ENCODE measurements around the gene S100A16.
"Not testable (repeated sequence)": the region's sequence is repeated elsewhere in the genome, so short reads cannot be mapped to it uniquely, and the experiment has no call there.

Gene S100A16, protein sequence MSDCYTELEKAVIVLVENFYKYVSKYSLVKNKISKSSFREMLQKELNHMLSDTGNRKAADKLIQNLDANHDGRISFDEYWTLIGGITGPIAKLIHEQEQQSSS

GRCh38 chr1:153612755-153613331 lies at the start of gene S100A16:
Gene S100A16, minus strand, starts transcription at chr1:153613137. Its CDS starts 4,986 bp downstream, at chr1:153608151.
- no peak for DNase-seq

- DNase-seq, result no peak
These were observed 49.3 kb upstream of the S100A16 start for GRCh38 chr1:153662269-153662668.

DNA sequence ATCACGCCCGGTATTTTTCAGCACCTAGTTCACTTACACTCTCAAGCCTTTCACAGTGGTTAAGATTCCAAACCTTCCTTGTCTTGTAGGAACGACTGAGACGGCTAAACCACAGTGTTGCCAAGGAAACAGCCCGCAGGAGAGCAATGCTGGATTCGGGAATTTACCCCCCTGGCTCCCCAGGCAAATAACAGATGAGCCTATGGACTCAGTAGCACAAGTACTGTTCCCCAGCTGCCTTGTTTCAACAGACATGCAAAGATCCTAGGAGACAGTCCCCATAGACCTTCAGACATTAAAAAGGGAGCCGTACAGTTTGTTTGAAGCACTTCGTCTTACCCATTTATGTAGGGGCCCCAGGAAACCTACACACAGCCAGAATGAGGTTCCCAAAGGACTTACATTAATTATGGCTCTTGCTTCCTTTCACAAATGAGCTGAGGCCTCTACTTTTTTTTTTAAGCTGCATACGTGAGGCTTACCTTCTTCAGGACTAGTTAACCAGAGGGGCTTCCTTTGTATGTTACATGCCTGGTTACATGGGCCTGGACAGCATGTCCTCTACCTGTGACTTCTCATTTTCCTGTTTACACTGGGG lies 48.3 kb upstream of the S100A16 start:
- DNase-seq, result no peak

DNA sequence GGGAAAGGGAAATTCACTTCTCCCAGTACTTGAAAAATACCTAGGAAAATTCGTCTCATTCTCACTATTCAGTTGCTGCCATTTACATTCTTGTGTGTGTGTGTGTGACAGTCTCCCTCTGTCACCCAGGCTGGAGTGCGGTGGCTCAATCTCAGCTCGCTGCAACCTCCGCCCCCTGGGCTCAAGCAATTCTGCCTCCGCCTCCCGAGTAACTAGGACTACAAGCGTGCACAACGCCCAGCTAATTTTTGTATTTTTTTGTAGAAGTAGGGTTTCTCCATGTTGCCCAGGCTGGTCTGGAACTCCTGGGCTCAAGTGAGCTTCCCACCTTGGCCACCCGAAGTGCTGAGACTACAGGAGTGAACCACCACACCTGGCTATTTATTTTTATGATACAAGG lies 46.7 kb upstream of the S100A16 start:
- no peak for DNase-seq

- DNase-seq, result no peak
These were observed 46.2 kb upstream of the S100A16 start for GRCh38 chr1:153659175-153659534.

DNA sequence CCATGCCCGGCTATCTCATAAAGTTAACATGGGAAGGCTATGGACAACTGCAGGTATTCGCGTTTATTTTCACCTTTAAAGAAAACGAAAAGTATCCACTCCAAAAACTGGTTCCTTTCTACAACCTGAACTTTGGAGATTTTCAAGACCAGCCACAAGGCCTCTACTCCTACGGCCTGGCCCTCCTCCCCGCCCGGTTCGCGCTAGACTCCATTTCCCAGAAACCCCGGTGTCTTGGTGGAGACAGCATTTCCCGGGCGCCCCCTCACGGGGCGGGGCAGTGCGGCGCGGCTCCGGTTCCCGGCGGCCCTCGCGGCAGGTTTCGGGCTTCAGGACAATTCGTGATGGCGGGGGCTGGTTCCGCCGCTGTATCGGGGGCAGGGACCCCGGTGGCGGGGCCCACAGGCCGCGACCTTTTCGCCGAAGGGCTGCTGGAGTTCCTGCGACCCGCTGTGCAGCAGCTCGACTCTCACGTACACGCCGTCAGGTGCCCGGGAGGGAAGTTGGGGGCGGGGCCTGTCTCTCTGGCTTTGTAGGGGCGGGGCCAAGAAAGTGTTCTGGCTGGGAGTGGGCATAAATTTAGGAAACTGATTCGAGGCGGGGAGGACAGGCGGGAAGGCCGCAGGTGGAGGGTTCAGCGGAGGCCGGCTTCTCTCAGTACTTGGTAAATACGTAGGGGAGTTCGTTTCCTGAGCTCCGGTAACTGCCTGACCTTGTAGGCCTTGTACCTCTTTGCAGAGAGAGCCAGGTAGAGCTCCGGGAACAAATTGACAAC lies 45.6 kb upstream of the S100A16 start, which contains the start of gene SNAPIN:
Gene SNAPIN (plus strand): TSS at position 304 of the 775 bp plus-strand sequence. CDS start 41 bp downstream, at position 345.
- DNase-seq, result peak; percentile 84

GRCh38 chr1:153655333-153655732 lies 42.4 kb upstream of the S100A16 start:
- no peak for DNase-seq

- DNase-seq, result no peak
These were observed 40.0 kb upstream of the S100A16 start for GRCh38 chr1:153652805-153653500.

DNA sequence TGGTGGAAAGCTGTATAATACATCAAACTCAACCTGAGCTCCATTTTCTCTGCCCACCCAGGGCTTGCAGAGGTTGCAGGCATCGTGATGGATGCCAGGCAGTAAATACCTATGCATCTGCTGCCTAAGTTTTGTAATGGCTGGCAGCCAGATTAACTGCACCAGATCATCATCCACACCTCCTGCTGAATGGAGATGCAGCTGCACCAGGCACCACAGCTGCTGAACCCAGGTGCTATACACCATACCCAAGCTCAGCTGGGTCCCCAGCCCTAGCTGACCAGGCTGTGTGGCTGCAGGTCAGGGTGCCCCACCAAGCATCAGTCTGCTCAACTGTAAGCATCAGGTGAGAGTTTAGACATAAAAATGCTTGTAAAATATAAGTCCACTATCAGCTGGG lies 38.8 kb upstream of the S100A16 start:
- DNase-seq, result no peak

DNA sequence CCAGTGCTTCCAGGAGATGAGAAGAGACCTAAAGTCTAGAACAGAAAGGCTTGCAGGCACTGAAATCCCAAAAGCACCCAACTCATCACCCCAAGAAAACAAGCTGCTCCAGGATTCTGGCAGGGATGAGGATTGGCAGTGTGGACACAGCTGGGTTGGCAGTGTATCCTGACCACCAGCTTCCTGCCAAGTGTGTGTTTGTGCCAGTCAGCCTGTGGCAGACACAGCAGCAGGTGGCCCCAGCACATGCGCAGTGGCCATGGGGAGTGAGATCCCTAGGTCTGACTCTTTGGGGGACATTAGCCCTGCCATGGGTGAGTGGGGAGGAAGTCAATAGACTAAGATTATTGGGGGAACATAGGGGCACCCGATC lies 36.9 kb upstream of the S100A16 start:
- DNase-seq, result peak; percentile 88

GRCh38 chr1:153649137-153649862 lies 36.4 kb upstream of the S100A16 start:
- no peak for DNase-seq

- DNase-seq, result no peak
These were observed 35.2 kb upstream of the S100A16 start for GRCh38 chr1:153648000-153648643.

GRCh38 chr1:153647346-153647714 lies 34.4 kb upstream of the S100A16 start:
- DNase-seq, result no peak

DNA sequence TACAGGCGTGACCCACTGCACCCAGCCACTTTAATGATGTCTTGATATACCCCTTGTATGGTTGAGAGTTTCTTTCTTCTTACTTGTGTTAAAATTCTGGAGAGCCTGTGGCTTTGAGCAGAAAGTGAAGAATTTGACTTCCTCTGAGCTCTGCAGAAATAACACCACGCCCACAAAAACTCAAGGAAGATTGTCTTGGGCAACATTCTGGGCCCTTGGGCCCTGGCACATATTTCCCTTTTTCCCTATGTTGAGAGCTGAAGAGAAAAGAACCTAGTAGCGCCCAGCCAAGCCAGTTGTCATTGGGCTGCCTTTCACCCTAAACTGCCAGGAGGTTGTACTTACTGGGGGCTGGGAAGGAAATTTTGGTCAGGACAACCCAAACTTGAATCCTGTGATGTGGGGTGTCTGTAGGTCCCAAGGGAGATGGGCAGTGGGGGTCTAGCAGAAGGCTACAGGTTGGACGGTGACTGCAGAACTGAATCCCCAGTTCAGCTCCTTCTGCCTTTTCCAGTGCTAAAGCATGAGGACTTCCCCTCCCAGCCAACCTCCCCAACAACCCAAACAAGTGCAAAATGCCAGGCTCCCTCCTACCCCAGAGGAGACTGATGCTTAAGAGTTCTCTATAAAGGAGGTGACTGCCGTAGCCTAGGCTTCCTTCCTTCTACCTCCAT lies 33.9 kb upstream of the S100A16 start:
- DNase-seq, result no peak

- DNase-seq, result no peak
These were observed 30.9 kb upstream of the S100A16 start for GRCh38 chr1:153643816-153644215.

GRCh38 chr1:153643100-153643499 lies 30.2 kb upstream of the S100A16 start:
- DNase-seq, result no peak

DNA sequence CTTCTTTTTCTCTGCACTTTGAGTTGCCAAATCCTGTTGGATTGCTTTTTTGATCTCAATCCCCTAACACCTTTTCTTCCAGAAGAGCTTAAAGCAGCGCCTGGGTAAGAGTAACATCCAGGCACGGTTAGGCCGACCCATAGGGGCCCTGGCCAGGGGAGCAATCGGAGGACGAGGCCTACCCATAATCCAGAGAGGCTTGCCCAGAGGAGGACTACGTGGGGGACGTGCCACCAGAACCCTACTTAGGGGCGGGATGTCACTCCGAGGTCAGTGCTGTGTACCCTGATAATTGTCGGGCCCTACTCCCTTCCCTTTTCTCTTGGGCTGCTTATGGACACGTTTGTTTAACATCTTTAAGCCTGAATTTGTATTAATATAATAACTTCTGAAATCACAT lies 29.2 kb upstream of the S100A16 start:
- no peak for DNase-seq

DNA sequence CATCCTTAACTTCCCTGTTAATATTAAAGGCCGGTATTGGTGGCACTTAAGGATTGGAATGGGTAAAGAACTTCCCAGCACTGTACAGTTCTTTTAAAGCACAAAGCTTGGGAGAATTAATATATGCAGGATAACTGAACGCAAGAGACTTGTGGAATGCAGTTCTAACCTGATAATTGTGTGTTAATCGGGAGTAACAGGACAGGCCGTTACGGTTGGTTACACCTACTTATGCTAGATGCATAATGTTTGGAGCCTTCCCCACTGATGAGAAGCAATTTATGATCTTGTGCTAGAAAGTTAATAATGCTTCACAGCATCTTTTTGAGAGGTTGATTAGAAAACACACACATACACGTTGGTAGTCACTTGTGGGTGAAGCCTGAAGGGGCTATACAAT lies 27.9 kb upstream of the S100A16 start:
- DNase-seq, result no peak

DNA sequence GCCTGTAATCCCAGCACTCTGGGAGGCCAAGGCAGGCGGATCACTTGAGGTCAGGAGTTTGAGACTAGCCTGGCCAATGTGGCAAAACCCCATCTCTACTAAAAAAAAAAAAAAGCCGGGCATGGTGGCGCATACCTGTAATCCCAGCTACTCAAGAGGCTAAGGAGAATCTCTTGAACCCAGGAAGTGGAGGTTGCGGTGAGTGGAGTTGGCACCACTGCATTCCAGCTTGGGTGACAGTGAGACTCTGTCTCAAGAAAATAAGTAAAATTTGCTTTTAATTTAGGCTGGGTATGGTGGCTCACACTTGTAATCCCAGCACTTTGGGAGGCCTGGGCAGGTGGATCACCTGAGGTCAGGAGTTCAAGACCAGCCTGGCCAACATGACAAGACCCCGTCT lies 27.3 kb upstream of the S100A16 start:
- DNase-seq, result not testable (repeated sequence)

- DNase-seq, result no peak
These were observed 26.3 kb upstream of the S100A16 start for GRCh38 chr1:153639280-153639679.

DNA sequence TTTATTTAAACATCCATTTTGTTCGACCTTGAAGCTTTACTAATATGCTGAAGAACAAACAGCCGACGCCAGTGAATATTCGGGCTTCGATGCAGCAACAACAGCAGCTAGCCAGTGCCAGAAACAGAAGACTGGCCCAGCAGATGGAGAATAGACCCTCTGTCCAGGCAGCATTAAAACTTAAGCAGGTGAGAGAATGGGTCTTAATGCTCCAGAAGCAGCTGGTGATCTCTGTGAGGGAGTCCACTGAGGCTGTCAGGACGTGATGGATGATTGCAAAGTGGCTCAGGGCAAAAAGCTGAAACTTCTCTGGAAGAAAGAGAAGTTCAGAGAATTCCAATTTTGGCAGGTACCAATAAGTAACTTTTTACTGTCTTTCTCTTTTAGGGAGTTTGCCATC lies 25.3 kb upstream of the S100A16 start:
- no peak for DNase-seq

GRCh38 chr1:153636312-153636711 lies 23.4 kb upstream of the S100A16 start:
- DNase-seq, result no peak
